ENCODE data around the gene SERP2.

The SERP2 gene

DNA sequence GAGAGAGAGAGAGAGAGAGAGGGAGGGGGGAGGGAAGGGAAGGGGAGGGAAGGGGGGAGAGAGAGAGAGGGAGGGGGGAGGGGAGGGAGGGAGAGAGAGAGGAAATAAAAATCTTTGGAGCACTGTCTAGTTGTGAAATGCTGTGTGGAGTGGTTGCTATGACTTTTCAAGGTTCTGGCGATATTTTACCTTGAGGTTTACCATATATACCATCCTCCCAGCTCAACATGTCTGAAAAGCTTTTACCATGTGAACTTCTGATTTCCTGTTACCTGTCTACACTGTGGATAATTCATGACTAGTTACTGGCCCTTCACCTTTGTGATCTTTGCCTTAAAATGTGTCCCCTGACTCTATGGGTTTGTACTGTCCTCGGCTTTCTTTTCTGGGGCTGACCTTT is 38.2 kb downstream of the SERP2 start:
- DNase-seq (ENCODE audit: low read depth in 2 of 2) = no peak

GRCh38 chr13:44412346-44412935 is 38.8 kb downstream of the SERP2 start:
- DNase-seq (ENCODE audit: low read depth in 2 of 2) = no peak

DNA sequence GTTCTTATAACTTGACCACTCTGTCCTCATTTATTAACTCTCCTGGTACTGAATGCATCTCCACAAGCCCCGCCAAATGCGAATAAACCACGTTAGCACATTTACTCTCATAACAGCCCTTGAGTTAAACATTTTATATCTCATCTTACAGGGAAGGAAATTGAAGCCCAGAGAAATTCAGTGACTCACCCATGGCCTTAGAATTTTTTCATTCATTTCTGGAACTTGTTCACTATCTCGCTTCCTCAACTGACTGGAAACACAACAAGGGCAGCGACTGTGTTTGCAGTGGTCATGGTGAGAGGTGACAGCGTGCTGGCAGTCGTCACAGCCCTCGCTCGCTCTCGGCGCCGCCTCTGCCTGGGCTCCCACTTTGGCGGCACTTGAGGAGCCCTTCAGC is 39.5 kb downstream of the SERP2 start:
- DNase-seq (ENCODE audit: low read depth in 2 of 2) = no peak

- no peak for DNase-seq (ENCODE audit: low read depth in 2 of 2)
Measured at GRCh38 chr13:44414716-44415115, 41.1 kb downstream of the SERP2 start.

- DNase-seq (ENCODE audit: low read depth in 2 of 2) = no peak
Measured at GRCh38 chr13:44415815-44416214, 42.2 kb downstream of the SERP2 start.

GRCh38 chr13:44416301-44416700 is 42.7 kb downstream of the SERP2 start:
- no peak for DNase-seq (ENCODE audit: low read depth in 2 of 2)

DNA sequence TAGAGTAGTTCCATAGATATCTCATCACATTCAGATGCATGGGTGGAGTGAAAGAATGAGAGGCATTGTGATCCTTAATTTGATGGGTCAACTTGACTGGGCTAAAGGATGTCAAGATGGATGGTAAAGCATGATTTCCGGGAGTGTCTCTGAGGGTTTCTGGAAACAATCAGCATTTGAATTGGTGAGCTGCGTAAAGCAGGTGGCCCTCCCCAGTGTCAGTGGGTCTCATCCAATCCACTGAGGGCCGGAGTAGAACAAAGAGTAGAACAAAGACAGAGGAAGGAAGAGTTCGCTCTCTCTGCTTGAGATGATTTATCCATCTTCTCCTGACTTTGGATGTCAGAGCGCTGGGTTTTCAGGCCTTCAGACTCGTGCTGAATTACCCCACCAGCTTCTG is 43.1 kb downstream of the SERP2 start:
- DNase-seq (ENCODE audit: low read depth in 2 of 2) = no peak

DNA sequence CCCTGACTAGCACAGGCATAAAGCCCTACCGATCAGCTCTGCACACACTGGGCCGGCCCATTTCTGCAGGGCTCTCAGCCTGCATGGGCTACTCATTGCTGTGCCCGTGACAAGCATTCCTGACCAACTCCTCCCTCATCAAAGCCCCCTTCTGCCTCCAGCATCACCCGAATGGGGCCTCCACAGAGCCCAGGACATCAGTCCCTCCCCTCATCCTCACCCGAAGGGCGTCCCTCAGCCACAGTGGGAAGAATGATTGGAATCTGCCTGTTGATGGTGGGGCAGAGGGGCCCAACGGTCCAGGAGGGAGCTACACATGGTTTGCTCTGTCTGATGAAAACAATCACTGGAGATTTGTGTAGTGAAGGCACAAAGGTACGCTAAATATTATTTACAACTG is 43.8 kb downstream of the SERP2 start:
- no peak for DNase-seq (ENCODE audit: low read depth in 2 of 2)

DNA sequence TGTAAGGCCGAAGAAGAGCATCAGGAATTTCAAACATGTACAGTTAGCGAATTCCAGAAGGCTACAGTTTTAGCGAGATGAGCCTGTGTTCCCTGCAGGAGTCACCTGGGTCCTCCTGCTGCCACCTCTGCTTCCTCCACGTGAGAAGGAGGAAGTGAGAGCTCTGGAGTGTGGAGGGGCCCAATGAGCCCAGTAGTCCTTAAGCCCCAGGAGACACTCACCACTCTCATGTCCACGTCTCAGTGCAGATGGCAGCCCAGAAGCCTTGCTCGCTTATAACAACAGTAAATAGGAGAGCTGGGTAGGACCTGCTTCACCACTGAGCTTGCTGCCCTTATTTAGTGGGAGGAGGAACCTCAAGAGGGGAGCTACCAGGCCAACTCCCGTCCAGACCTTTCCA is 44.3 kb downstream of the SERP2 start:
- no peak for DNase-seq (ENCODE audit: low read depth in 2 of 2)

DNA sequence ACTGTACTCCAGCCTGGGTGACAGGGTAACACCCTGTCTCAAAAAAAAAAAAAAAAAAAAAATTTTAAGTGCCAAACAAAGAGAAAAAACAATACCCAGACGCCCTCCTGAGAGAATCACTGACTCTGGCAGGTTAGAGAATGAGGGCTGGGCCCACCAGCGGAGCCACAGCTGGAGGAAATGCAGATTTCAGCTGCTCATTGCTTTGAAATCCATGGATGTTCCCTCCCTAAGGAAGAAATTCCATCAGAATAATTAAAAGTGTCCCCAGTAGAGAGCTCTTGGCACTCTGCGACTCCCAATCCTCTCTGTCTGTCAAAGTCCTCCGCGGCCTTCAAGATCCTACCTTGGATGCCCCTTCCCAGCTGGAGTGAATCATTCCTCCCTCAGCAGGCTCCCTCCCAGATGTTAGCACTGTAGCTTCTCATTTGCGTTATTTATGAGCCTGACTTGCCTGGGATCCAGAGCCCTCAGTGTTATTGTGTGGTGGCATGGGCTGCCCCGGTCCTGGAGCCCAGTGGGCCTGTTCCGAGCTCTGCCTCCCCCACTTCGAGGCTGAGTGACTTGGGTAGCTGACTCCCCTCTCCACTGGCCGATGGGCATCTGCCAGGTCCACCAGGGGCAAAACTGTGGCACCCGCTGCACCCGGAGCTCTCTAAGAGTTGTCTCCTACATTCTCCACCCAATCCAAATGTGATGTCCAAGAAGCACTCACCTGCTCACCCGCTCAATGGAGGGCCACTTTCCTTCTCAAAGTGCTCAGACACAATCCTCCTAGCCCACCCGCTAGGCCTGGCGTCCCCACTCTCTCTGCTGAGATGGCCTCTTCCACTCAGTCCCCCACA is 47.0 kb downstream of the SERP2 start:
- DNase-seq (ENCODE audit: low read depth in 2 of 2) = no peak

DNA sequence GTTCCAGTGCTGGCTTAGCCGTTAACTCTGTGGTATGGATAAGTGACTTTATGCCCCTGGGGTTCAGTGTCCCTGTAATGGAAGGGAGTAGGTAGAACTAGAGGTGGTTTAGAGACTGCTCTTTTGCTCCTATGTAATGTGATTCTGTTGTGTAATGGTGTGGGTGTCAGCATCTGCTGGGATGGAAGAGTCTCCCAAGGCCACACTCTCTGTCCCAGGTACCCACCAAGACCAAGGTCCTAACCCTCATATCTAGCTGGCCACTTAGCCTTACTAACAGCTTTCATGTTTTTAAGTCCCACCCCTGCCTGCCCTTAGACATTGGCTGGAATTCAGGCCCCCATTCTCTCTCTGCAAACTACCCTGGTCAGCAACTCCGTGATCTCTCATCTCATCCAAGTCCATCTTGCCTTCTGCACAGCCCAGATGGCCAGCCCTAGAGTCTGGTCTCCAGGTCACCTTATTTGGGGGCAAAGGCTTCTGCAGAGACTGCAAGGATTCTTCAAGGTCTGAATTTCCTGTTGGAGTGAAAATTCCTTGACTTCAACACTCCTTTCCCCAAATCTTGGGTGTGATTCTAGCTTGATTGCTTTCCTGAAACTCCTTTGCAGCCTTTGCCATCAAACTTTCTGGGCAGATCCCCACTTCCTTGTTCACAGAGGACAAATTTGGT is 48.4 kb downstream of the SERP2 start:
- no peak for DNase-seq (ENCODE audit: low read depth in 2 of 2)

- DNase-seq (ENCODE audit: low read depth in 2 of 2) = no peak
Measured at GRCh38 chr13:44422755-44423643, 49.4 kb downstream of the SERP2 start.

DNA sequence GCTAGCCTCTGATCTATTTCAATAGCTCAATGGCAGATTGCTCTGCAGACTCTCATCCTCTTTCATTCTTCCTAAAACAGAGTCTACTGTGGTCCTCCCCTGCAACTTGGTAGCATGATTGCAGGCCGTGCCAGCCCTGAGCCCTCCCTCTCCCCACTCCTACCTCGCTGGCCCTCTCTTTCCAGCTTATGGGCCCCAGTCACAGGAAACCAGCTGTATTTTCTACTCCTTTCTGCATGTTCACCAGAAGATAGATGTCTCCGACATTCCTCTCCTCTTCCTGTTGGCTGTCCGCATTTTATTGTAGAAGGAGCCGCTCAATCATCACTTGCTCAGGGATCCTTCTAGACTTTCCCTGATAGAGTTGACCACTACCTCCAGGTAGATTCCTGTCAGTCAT is 50.2 kb downstream of the SERP2 start:
- DNase-seq (ENCODE audit: low read depth in 2 of 2) = no peak

GRCh38 chr13:44425041-44425814 is 51.6 kb downstream of the SERP2 start:
- DNase-seq (ENCODE audit: low read depth in 2 of 2) = no peak

DNA sequence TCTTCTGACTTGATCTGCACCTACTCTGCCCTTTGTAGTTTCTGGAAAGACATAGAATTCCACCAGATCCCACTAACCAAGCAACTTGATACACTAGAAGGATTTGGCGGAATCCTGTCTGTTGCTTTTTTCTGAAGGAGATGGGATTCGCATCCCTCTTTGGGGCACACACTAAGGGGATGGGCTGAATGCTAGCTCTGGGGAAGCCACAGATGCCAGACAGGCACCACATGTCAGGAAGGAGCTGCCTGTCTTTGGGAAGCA is 52.1 kb downstream of the SERP2 start:
- no peak for DNase-seq (ENCODE audit: low read depth in 2 of 2)

DNA sequence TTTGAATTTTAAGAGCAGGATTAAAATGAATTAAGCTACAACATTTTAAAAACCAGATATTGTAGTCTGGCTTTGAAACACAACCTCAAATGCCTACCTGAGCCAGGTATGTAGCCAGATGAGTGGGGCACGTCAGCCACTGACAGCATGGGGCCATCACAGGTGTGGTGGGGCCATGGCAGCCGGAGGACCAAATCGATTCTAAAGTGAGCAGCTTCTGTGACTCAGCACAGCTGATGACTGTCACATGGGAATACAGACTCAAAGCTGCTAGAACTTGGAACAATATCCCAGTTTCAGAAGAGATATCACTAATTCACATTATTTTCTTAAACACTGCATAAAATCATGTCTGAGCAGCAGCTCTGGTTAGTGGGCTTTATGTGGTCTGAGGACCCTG is 52.8 kb downstream of the SERP2 start:
- DNase-seq (ENCODE audit: low read depth in 2 of 2) = no peak

DNA sequence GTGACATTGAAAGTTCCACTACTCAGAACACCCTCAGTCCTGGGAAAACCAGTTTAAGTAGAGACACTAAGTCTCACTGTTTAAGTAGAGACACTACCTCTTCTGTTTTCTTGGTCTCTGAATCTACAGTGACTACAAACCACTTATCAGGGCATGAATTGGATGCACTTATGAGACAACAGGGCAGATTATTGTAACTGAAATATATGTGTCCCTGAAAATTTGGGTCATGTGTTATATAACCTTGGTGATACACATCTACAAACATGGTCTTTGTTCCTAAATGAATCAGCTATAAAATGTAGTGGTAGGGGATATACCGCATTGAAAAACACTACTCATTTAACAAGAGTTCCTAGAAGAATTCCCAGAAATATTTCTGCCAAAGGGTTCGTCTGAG is 55.7 kb downstream of the SERP2 start:
- no peak for DNase-seq (ENCODE audit: low read depth in 2 of 2)

GRCh38 chr13:44431150-44431549 is 57.5 kb downstream of the SERP2 start:
- DNase-seq (ENCODE audit: low read depth in 2 of 2) = no peak

DNA sequence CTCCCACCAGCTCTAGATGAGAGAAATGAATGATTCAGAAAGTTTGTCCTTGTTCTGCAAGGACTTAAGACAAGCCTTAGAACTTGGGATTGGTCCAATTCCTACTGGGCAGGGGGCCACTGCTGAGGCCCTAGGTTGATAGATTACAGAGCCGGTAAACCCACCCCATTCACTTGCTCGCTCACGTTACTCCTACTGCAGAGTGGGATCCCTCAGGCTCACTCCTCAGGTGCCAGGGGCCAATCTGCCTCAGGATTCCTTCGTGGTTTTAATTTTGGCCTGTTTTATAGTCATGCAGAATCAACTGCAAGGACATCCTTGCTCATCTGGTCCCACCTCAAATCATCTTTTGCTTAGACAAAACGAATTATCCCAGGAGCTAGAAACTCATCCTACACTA is 59.0 kb downstream of the SERP2 start:
- no peak for DNase-seq (ENCODE audit: low read depth in 2 of 2)

DNA sequence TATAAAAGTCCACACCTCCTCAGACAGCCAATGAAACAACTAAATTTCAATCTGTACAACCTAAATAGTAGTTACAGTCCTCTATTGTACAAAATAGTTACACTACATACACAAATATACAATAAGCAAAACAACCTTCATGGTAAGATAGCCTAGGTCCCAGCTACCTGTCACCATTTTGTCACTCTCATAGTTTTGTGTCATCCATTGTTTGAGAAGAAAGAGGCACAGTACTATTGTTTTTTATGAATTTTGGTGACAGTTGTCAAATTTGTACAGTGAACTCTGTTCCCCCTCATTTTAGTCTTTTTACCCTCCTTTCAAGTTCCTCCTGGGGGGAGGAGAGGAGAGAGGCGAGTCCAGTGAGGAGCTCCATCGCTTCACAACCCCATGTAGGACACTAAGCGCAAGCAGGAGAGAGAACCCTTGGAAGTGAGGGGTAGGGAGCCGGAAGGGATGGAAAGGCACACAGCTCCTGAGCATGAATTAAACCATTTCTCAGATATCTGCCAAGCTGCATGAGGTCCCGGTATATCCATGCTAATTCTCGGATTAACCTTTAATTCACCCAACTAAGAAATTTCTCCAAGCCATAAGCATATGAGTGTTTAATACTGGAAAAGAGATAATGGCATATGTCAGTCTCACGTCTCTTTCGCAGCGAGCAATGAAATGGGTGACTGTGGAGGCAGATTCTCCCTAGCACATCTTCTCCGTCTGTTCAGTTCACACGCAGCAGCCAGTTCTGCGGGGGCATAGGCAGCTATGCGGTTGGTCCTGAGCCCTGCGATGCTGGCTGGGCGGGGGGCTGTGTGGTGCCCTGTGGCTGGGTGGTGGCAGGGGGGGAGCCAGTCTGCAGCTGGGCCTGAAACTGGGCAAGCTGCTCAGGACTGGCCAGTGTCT is 60.5 kb downstream of the SERP2 start:
- no peak for DNase-seq (ENCODE audit: low read depth in 2 of 2)

GRCh38 chr13:44434766-44435141 is 61.1 kb downstream of the SERP2 start:
- DNase-seq (ENCODE audit: low read depth in 2 of 2) = no peak

Measured in stimulated activated CD8-positive, alpha-beta memory T cell treated with anti-CD3 and anti-CD28 coated beads, Interleukin-15, amount 100 ng/mL, for 48 hours (primary cell).